Trophoblast cell (in vitro differentiated cells and primary cell): ENCODE measurements around the gene LIME1.

ENCODE experiments used
- DNase-seq, 2 donors: peaks; one replicate each; pipeline ENCODE4 v3.0.0-alpha.2; 2016
- H2AFZ ChIP-seq: 2 replicates; pipeline ENCODE4 v1.6.1; 2013; ENCODE audit warnings: low read length, moderate library complexity, mild to moderate bottlenecking; ENCODE audit not compliant: insufficient read depth, poor library complexity
- H2AK5ac ChIP-seq: 2 replicates; pipeline ENCODE4 v1.6.1; 2013; ENCODE audit warnings: mild to moderate bottlenecking, low read length
- H2BK120ac ChIP-seq: 2 replicates; pipeline ENCODE4 v1.6.1; 2013; ENCODE audit warnings: low read length, mild to moderate bottlenecking, moderate library complexity; ENCODE audit not compliant: insufficient read depth, poor library complexity
- H2BK12ac ChIP-seq: 2 replicates; pipeline ENCODE4 v1.6.1; 2013; ENCODE audit warnings: mild to moderate bottlenecking, low read length, moderate library complexity
- H2BK5ac ChIP-seq: 2 replicates; pipeline ENCODE4 v1.6.1; 2013; ENCODE audit warnings: low read length, low read depth, moderate library complexity, mild to moderate bottlenecking; ENCODE audit not compliant: poor library complexity
- H3K14ac ChIP-seq: 2 replicates; pipeline ENCODE4 v1.6.1; 2013; ENCODE audit warnings: mild to moderate bottlenecking, low read length
- H3K18ac ChIP-seq: 2 replicates; pipeline ENCODE4 v1.6.1; 2013; ENCODE audit warnings: mild to moderate bottlenecking, low read length
- H3K23ac ChIP-seq: 2 replicates; pipeline ENCODE4 v1.6.1; 2013; ENCODE audit warnings: low read length
- H3K27ac ChIP-seq: 2 replicates; pipeline ENCODE4 v1.5.1; 2013; ENCODE audit warnings: low read depth, mild to moderate bottlenecking, inconsistent platforms, low read length, moderate library complexity
- H3K27me3 ChIP-seq: 2 replicates; pipeline ENCODE4 v1.6.1; 2013; ENCODE audit warnings: inconsistent platforms, mild to moderate bottlenecking, low read length, moderate library complexity; ENCODE audit not compliant: insufficient read depth
- H3K36me3 ChIP-seq, 2 experiments: 1 replicate in 1 of 2; 2 replicates in 1 of 2; pipeline ENCODE4 v1.6.1; 2013; ENCODE audit warnings: low read length in 2 of 2, mild to moderate bottlenecking in 2 of 2, moderate library complexity in 1 of 2; ENCODE audit not compliant: insufficient read depth in 2 of 2, control insufficient read depth in 1 of 2
- H3K4ac ChIP-seq: 2 replicates; pipeline ENCODE4 v1.6.1; 2013; ENCODE audit warnings: low read depth, mild to moderate bottlenecking, low read length, moderate library complexity
- H3K4me1 ChIP-seq, 2 experiments: 1 replicate in 1 of 2; 2 replicates in 1 of 2; pipeline ENCODE4 v1.6.1; 2013; ENCODE audit warnings: low read length in 2 of 2, mild to moderate bottlenecking in 2 of 2, moderate library complexity in 1 of 2; ENCODE audit not compliant: insufficient read depth in 2 of 2, control insufficient read depth in 1 of 2
- H3K4me2 ChIP-seq: 2 replicates; pipeline ENCODE4 v1.6.1; 2013; ENCODE audit warnings: inconsistent platforms, mild to moderate bottlenecking, low read length, moderate library complexity
- H3K4me3 ChIP-seq: 2 replicates; pipeline ENCODE4 v1.5.1; 2013; ENCODE audit warnings: mild to moderate bottlenecking, low read depth, low read length, inconsistent platforms
- H3K79me1 ChIP-seq: one replicate; pipeline ENCODE4 v1.6.1; 2013; ENCODE audit warnings: low read length
- H3K79me2 ChIP-seq: 2 replicates; pipeline ENCODE4 v1.6.1; 2013; ENCODE audit warnings: low read length, mild to moderate bottlenecking; ENCODE audit not compliant: control insufficient read depth, insufficient read depth, poor library complexity
- H3K9ac ChIP-seq: 2 replicates; pipeline ENCODE4 v1.6.1; 2013; ENCODE audit warnings: mild to moderate bottlenecking, low read length
- H3K9me3 ChIP-seq: 2 replicates; pipeline ENCODE4 v1.6.1; 2013; ENCODE audit warnings: low read depth, mild to moderate bottlenecking, control low read depth, inconsistent platforms, low read length; ENCODE audit not compliant: insufficient read depth
- H4K12ac ChIP-seq: 2 replicates; pipeline ENCODE4 v1.6.1; 2013; ENCODE audit warnings: low read depth, mild to moderate bottlenecking, low read length, moderate library complexity
- H4K8ac ChIP-seq: 2 replicates; pipeline ENCODE4 v1.6.1; 2013; ENCODE audit warnings: low read depth, mild to moderate bottlenecking, low read length, moderate library complexity
- H4K91ac ChIP-seq: one replicate; pipeline ENCODE4 v1.6.1; 2013; ENCODE audit warnings: low read depth, mild to moderate bottlenecking, low read length, moderate library complexity
- WGBS: extraction: QIAGEN DNeasy Blood & Tissue Kit; methylation state at CpG from one replicate; pipeline ENCODE4 v1.1.7; 2013; ENCODE audit warnings: missing lambda C conversion rate; ENCODE audit not compliant: insufficient read length, insufficient coverage; ENCODE audit errors: extremely low coverage; 5-methylcytosine and 5-hydroxymethylcytosine counted together

Gene LIME1

GRCh38 chr20:63700199-63701050, 36.0 kb upstream of the LIME1 start:
- Histone ChIP-seq H3K23ac (no peak overlapping the region), H3K4ac (no peak overlapping the region), H4K91ac (no peak overlapping the region), H3K27me3 (no peaks in the 10 kb centered on the region), H2AK5ac (no peak overlapping the region), H4K8ac (no peak overlapping the region), H2BK120ac (no peak overlapping the region), H3K79me2 (no peaks in the 10 kb centered on the region), H3K4me1 (peaks cover 6 to 11% of the 10 kb centered on the region in 2 experiments), H2BK5ac (no peak overlapping the region), H3K4me2 (no peak overlapping the region), H4K12ac (no peak overlapping the region), H3K18ac (no peak overlapping the region), H3K9ac (no peak overlapping the region), H3K36me3 (peaks cover 22 to 23% of the 10 kb centered on the region in 2 experiments), H2BK12ac (no peak overlapping the region), H3K4me3 (no peak overlapping the region), H3K27ac (no peak overlapping the region), H3K9me3 (peaks cover 3% of the 10 kb centered on the region), H2AFZ (no peak overlapping the region), H3K14ac (no peak overlapping the region), H3K79me1 (no peaks in the 10 kb centered on the region)
- no peak for DNase-seq
- WGBS = no CpG with 5 or more reads among the region's 43 CpGs

- H3K79me1 ChIP-seq = no peaks in the 10 kb centered on the region
- no peak overlapping the region for H2AFZ ChIP-seq
- peaks cover 3% of the 10 kb centered on the region for H3K9me3 ChIP-seq
- no peak overlapping the region for H3K14ac ChIP-seq
- DNase-seq = no peak
- no peak overlapping the region for H3K4ac ChIP-seq
- no peaks in the 10 kb centered on the region for H3K79me2 ChIP-seq
- no peak overlapping the region for H4K91ac ChIP-seq
- H3K9ac ChIP-seq = no peak overlapping the region
- peaks cover 27 to 28% of the 10 kb centered on the region in 2 experiments for H3K36me3 ChIP-seq
- no peak overlapping the region for H2BK120ac ChIP-seq
- H3K27me3 ChIP-seq = no peaks in the 10 kb centered on the region
- H3K23ac ChIP-seq = no peak overlapping the region
- no peak overlapping the region for H4K8ac ChIP-seq
- no peak overlapping the region for H2BK12ac ChIP-seq
- no CpG with 5 or more reads among the region's 5 CpGs for WGBS
- H3K4me1 ChIP-seq = peaks cover 6 to 11% of the 10 kb centered on the region in 2 experiments
- H3K4me3 ChIP-seq = no peak overlapping the region
- H4K12ac ChIP-seq = no peak overlapping the region
- H3K4me2 ChIP-seq = no peak overlapping the region
- H3K27ac ChIP-seq = no peak overlapping the region
- no peak overlapping the region for H3K18ac ChIP-seq
- H2AK5ac ChIP-seq = no peak overlapping the region
- H2BK5ac ChIP-seq = no peak overlapping the region
These were observed 35.5 kb upstream of the LIME1 start for GRCh38 chr20:63701051-63701328.

GRCh38 chr20:63701329-63702035, 35.0 kb upstream of the LIME1 start:
- H2AK5ac ChIP-seq = no peak overlapping the region
- no peak overlapping the region for H2AFZ ChIP-seq
- H3K79me1 ChIP-seq = no peaks in the 10 kb centered on the region
- no peak overlapping the region for H4K12ac ChIP-seq
- no peak overlapping the region for H2BK5ac ChIP-seq
- no peak overlapping the region for H3K4me3 ChIP-seq
- peaks cover 32 to 33% of the 10 kb centered on the region in 2 experiments for H3K36me3 ChIP-seq
- no peak overlapping the region for H3K27ac ChIP-seq
- no CpG with 5 or more reads among the region's 14 CpGs for whole genome bisulfite sequencing
- no peak overlapping the region for H2BK120ac ChIP-seq
- H3K4ac ChIP-seq = no peak overlapping the region
- H4K91ac ChIP-seq = no peak overlapping the region
- H3K23ac ChIP-seq = no peak overlapping the region
- H3K4me2 ChIP-seq = no peak overlapping the region
- no peak overlapping the region for H3K9ac ChIP-seq
- H2BK12ac ChIP-seq = no peak overlapping the region
- peaks cover 6 to 11% of the 10 kb centered on the region in 2 experiments for H3K4me1 ChIP-seq
- no peak for DNase-seq
- H4K8ac ChIP-seq = no peak overlapping the region
- H3K79me2 ChIP-seq = no peaks in the 10 kb centered on the region
- no peaks in the 10 kb centered on the region for H3K27me3 ChIP-seq
- peaks cover 3% of the 10 kb centered on the region for H3K9me3 ChIP-seq
- no peak overlapping the region for H3K18ac ChIP-seq
- H3K14ac ChIP-seq = no peak overlapping the region

- Histone ChIP-seq H3K18ac (no peak overlapping the region), H3K4me1 (peaks cover 6 to 10% of the 10 kb centered on the region in 2 experiments), H3K4me3 (no peak overlapping the region), H3K27me3 (no peaks in the 10 kb centered on the region), H4K91ac (no peak overlapping the region), H4K8ac (no peak overlapping the region), H3K4ac (no peak overlapping the region), H2AFZ (no peak overlapping the region), H4K12ac (no peak overlapping the region), H3K79me1 (no peaks in the 10 kb centered on the region), H3K23ac (no peak overlapping the region), H3K4me2 (no peak overlapping the region), H3K27ac (no peak overlapping the region), H3K9me3 (peaks cover 3% of the 10 kb centered on the region), H2BK120ac (no peak overlapping the region), H3K36me3 (peaks cover 34% of the 10 kb centered on the region in 2 experiments), H2BK12ac (no peak overlapping the region), H2AK5ac (no peak overlapping the region), H3K9ac (no peak overlapping the region), H2BK5ac (no peak overlapping the region), H3K79me2 (peaks cover 4% of the 10 kb centered on the region), H3K14ac (no peak overlapping the region)
- no peak for DNase-seq
- WGBS = no CpG with 5 or more reads among the region's 16 CpGs
These were observed 34.3 kb upstream of the LIME1 start for GRCh38 chr20:63702036-63702665.
